HepG2 (cell line): ENCODE results near the gene HSPA1L. TPM values are rescaled to one million over a fixed set of nuclear protein-coding genes. Genes with fewer than 3 reads are reported as not detected.

Experiments
- ARNTL ChIP-seq: sonication (generic); formaldehyde crosslinking; IDR thresholded peaks from 2 replicates; pipeline ENCODE4 v1.4.0; 2020; ENCODE audit warnings: mild to moderate bottlenecking, missing genetic modification reagents
- ATAD3A ChIP-seq: sonication (generic); formaldehyde crosslinking; IDR thresholded peaks from 2 replicates; pipeline ENCODE4 v1.4.0; 2020; ENCODE audit warnings: missing genetic modification reagents
- ATF7-NPFF ChIP-seq: sonication (generic); formaldehyde crosslinking; IDR thresholded peaks from 2 replicates; pipeline ENCODE4 v1.8.1; 2023; ENCODE audit warnings: mild to moderate bottlenecking, low read depth, missing genetic modification reagents, moderate library complexity
- BHLHE40 ChIP-seq: IDR thresholded peaks from 2 replicates; pipeline ENCODE4 v1.6.1; 2011; ENCODE audit warnings: low read length, improper control_type of control experiment
- E2F5 ChIP-seq: sonication (generic); formaldehyde crosslinking; conservative IDR thresholded peaks from 2 replicates; pipeline ENCODE4 v1.4.0; 2020; ENCODE audit warnings: missing genetic modification reagents
- GZF1 ChIP-seq: sonication (generic); formaldehyde crosslinking; IDR thresholded peaks from 2 replicates; pipeline ENCODE4 v1.5.1; 2020; ENCODE audit warnings: mild to moderate bottlenecking, missing genetic modification reagents
- KDM5B ChIP-seq: sonication (generic); formaldehyde crosslinking; IDR thresholded peaks from 2 replicates; pipeline ENCODE4 v1.4.0; 2020; ENCODE audit warnings: missing genetic modification reagents, mild to moderate bottlenecking, borderline replicate concordance
- RORA ChIP-seq: sonication (generic); formaldehyde crosslinking; IDR thresholded peaks from 2 replicates; pipeline ENCODE4 v1.5.0; 2020; ENCODE audit warnings: mild to moderate bottlenecking, missing genetic modification reagents, moderate library complexity
- SAP130 ChIP-seq: IDR thresholded peaks from 2 replicates; pipeline ENCODE4 v1.6.1; 2016; ENCODE audit warnings: low read depth
- SRSF1 ChIP-seq: fragments of 200-400 bp; formaldehyde crosslinking; optimal IDR thresholded peaks from 2 replicates; pipeline ENCODE3; 2017; ENCODE audit warnings: mild to moderate bottlenecking, low read depth, low read length, moderate library complexity
- STAT5B ChIP-seq: sonication (generic); formaldehyde crosslinking; IDR thresholded peaks from 2 replicates; pipeline ENCODE4 v1.4.0; 2020; ENCODE audit warnings: missing genetic modification reagents
- TFE3 ChIP-seq: IDR thresholded peaks from 2 replicates; pipeline ENCODE4 v1.6.1; 2016
- ZNF256 ChIP-seq: sonication (generic); formaldehyde crosslinking; conservative IDR thresholded peaks from 2 replicates; pipeline ENCODE4 v1.4.0; 2020; ENCODE audit warnings: missing genetic modification reagents
- ZNF44 ChIP-seq: sonication (generic); formaldehyde crosslinking; IDR thresholded peaks from 2 replicates; pipeline ENCODE4 v1.5.1; 2020; ENCODE audit warnings: mild to moderate bottlenecking, missing genetic modification reagents
- ZNF552 ChIP-seq: sonication (generic); formaldehyde crosslinking; IDR thresholded peaks from 2 replicates; pipeline ENCODE4 v1.9.0; 2022; ENCODE audit warnings: missing genetic modification reagents, mild to moderate bottlenecking, borderline replicate concordance
- ZNF576 ChIP-seq: sonication (generic); formaldehyde crosslinking; IDR thresholded peaks from 2 replicates; pipeline ENCODE4 v1.4.0; 2020; ENCODE audit warnings: mild to moderate bottlenecking, missing genetic modification reagents
- ZNF614 ChIP-seq: IDR thresholded peaks from 2 replicates; pipeline ENCODE4 v1.6.1; 2018; ENCODE audit warnings: missing biosample characterization, missing genetic modification reagents, inconsistent platforms, borderline replicate concordance
- polyA plus RNA-seq, 8 experiments: library from polyadenylated mRNA; depleted of rRNA in 3 of 8; stranded (reverse) in 7 of 8; unstranded in 1 of 8; fragments of >200 nt; fragmentation: Illumina TruSeq in 4 of 8; extraction: Trizol in 4 of 8; gene quantifications; 2 replicates each; pipeline versions ENCODE4 v1.2.1 to v1.2.3, GENCODE V29; 2011 to 2016; ENCODE audit warnings: low read depth in 4 of 8, missing spikeins in 1 of 8, mixed read lengths in 1 of 8; ENCODE audit not compliant: insufficient read depth in 1 of 8
- total RNA-seq, 5 experiments: library from RNA; depleted of rRNA; stranded (reverse); fragments of >200 nt; fragmentation: Illumina TruSeq; extraction: Trizol; gene quantifications; 2 replicates each; pipeline ENCODE4 v1.2.3, GENCODE V29; 2016; ENCODE audit warnings: low read depth in 1 of 5
- TF ChIP-seq, protein P1 (sequence below): IDR thresholded peaks from 2 replicates; pipeline ENCODE4 v1.6.1; 2012; ENCODE audit warnings: low read depth, low read length, improper control_type of control experiment
- TF ChIP-seq, protein P2 (sequence below): IDR thresholded peaks from 2 replicates; pipeline ENCODE4 v1.6.1; 2016; ENCODE audit warnings: control low read depth

Gene HSPA1L
- total and polyA plus RNA-seq, 2 of the 13 experiments (the other 11 are each of a cell fraction or from before 2014, with no cell fraction given), result 0.55 to 1.0 TPM

GRCh38 chr6:31794866-31795615, 20.0 kb downstream of the HSPA1L start (continued):
- TF ChIP-seq ATAD3A (CRISPR knock-in tag) (no peak), ZNF256 (CRISPR knock-in tag) (no peak), BHLHE40 (no peak; the same call in 1 of the 2 replicates), ZNF552 (no peak), ZNF44 (no peak), SRSF1 (peak; percentile 73), E2F5 (CRISPR knock-in tag) (peak; percentile 30; the same call in 1 of the 2 replicates), TFE3 (CRISPR knock-in tag) (no peak), KDM5B (CRISPR knock-in tag) (no peak), STAT5B (CRISPR knock-in tag) (no peak), ARNTL (CRISPR knock-in tag) (no peak; the same call in 1 of the 2 replicates), GZF1 (CRISPR knock-in tag) (0 out of 2 replicates have a peak, but pooled peaks have one; percentile 25), ATF7-NPFF (CRISPR knock-in tag) (peak; percentile 37; the same call in 1 of the 2 replicates), SAP130 (CRISPR knock-in tag) (no peak), RORA (no peak), ZNF614 (0 out of 2 replicates have a peak, but pooled peaks have one; percentile 28), ZNF576 (CRISPR knock-in tag) (no peak)
- TF ChIP-seq, protein P1, sequence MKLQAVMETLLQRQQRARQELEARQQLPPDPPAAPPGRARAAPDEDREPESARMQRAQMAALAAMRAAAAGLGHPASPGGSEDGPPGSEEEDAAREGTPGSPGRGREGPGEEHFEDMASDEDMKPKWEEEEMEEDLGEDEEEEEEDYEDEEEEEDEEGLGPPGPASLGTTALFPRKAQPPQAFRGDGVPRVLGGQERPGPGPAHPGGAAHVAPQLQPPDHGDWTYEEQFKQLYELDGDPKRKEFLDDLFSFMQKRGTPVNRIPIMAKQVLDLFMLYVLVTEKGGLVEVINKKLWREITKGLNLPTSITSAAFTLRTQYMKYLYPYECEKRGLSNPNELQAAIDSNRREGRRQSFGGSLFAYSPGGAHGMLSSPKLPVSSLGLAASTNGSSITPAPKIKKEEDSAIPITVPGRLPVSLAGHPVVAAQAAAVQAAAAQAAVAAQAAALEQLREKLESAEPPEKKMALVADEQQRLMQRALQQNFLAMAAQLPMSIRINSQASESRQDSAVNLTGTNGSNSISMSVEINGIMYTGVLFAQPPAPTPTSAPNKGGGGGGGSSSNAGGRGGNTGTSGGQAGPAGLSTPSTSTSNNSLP, result no peak
- TF ChIP-seq, protein P2, sequence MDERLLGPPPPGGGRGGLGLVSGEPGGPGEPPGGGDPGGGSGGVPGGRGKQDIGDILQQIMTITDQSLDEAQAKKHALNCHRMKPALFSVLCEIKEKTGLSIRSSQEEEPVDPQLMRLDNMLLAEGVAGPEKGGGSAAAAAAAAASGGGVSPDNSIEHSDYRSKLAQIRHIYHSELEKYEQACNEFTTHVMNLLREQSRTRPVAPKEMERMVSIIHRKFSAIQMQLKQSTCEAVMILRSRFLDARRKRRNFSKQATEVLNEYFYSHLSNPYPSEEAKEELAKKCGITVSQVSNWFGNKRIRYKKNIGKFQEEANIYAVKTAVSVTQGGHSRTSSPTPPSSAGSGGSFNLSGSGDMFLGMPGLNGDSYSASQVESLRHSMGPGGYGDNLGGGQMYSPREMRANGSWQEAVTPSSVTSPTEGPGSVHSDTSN (CRISPR knock-in tag), result no peak
